SH-SY5Y (cell line): ENCODE measurements around the gene HECW1.

Source experiments
- GATA2 ChIP-seq: IDR thresholded peaks from 2 replicates; pipeline ENCODE4 v1.6.1; 2011; ENCODE audit warnings: mild to moderate bottlenecking, low read depth, low read length
- GATA3 ChIP-seq: IDR thresholded peaks from 2 replicates; pipeline ENCODE4 v1.6.1; 2011; ENCODE audit warnings: low read depth, mild to moderate bottlenecking, low read length, moderate library complexity

- no peak for TF ChIP-seq GATA2
- TF ChIP-seq GATA3 = no peak
These were observed 183.9 kb downstream of the HECW1 start for GRCh38 chr7:43296306-43296705.
